Mesothelial cell of epicardium (in vitro differentiated cells): ENCODE results near the gene NR2F1. TPM values are rescaled to one million over a fixed set of nuclear protein-coding genes. Genes with fewer than 3 reads are reported as not detected.
A peak's percentile ranks its signal among the peaks of the same experiment; 100 is the strongest.

Experiments
- DNase-seq, 2 experiments: peaks; one replicate each; pipeline ENCODE4 v3.0.0; 2021; ENCODE audit warnings: low spot score in 2 of 2; ENCODE audit not compliant: unreplicated experiment in 2 of 2
- H3K27ac Mint-ChIP-seq: 2 replicates; pipeline ENCODE4 v1.8.0; 2021; ENCODE audit warnings: mixed read lengths
- H3K27me3 Mint-ChIP-seq: 2 replicates; pipeline ENCODE4 v1.8.0; 2021; ENCODE audit warnings: low read depth, mixed read lengths
- H3K36me3 Mint-ChIP-seq: 2 replicates; pipeline ENCODE4 v1.8.0; 2021; ENCODE audit warnings: mixed read lengths
- H3K4me1 Mint-ChIP-seq: 2 replicates; pipeline ENCODE4 v1.8.0; 2021; ENCODE audit warnings: mixed read lengths
- H3K4me3 Mint-ChIP-seq: 2 replicates; pipeline ENCODE4 v1.8.0; 2021; ENCODE audit warnings: mild to moderate bottlenecking, moderate library complexity, mixed read lengths
- H3K9me3 Mint-ChIP-seq: 2 replicates; pipeline ENCODE4 v1.8.0; 2021; ENCODE audit warnings: mixed read lengths
- CTCF ChIP-seq: fragments of 200-600 bp; sonication (generic); IDR thresholded peaks from one replicate; pipeline ENCODE4 v1.5.0; 2021; ENCODE audit warnings: antibody characterized with exemption; ENCODE audit not compliant: unreplicated experiment
- total RNA-seq: library from RNA; stranded (reverse); gene quantifications from 3 replicates; pipeline ENCODE4 v1.2.1, GENCODE V29; 2021

NR2F1 gene
- total RNA-seq, 1 donor from 2014 or later: 20.3 TPM

DNA sequence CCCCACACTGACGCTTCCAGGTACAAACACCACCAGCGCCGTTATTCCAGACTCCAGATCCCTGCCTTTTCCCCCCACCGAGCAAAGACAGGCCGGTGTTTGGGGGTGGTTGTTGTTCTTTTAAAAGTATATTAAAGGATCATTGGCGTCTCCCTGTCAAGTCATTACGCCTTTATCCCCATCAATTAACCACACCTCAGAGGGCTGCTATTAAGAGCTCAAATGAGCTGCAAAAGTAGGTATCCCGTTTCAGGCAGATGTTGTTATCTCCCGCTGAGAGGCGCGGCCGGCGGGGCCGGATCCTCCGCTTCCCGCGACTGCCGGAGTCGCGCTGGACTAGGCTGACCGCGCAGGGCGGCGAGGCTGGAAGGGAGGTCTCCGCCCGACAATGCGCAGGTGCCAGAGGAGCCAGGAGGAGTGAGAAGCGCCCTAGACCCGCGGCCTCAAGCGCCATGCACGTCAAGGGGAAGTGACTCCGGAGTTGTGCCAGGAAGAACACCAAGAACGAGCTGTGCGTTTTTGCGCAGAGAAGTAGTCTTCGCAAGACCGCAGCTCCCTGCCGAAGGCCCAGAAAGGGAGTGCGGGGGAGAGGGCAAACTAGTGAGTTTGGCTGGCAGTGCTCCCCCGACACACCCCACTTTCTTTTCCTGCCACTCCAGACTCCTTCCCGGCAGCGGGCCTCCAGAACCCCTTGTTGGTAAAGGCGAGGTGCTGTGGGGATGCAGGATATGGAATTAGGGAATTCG lies 10.2 kb upstream of the NR2F1 start:
- H3K36me3 Mint-ChIP-seq: no peaks in the 10 kb centered on the region
- peak in 1 of 2 experiments; percentile 46 for DNase-seq
- H3K9me3 Mint-ChIP-seq: no peaks in the 10 kb centered on the region
- TF ChIP-seq CTCF: no peak
- H3K27me3 Mint-ChIP-seq: peaks cover 92% of the 10 kb centered on the region
- peaks cover 39% of the 10 kb centered on the region for H3K4me1 Mint-ChIP-seq
- peak overlapping the region; percentile 68 for H3K4me3 Mint-ChIP-seq
- H3K27ac Mint-ChIP-seq: no peak overlapping the region

DNA sequence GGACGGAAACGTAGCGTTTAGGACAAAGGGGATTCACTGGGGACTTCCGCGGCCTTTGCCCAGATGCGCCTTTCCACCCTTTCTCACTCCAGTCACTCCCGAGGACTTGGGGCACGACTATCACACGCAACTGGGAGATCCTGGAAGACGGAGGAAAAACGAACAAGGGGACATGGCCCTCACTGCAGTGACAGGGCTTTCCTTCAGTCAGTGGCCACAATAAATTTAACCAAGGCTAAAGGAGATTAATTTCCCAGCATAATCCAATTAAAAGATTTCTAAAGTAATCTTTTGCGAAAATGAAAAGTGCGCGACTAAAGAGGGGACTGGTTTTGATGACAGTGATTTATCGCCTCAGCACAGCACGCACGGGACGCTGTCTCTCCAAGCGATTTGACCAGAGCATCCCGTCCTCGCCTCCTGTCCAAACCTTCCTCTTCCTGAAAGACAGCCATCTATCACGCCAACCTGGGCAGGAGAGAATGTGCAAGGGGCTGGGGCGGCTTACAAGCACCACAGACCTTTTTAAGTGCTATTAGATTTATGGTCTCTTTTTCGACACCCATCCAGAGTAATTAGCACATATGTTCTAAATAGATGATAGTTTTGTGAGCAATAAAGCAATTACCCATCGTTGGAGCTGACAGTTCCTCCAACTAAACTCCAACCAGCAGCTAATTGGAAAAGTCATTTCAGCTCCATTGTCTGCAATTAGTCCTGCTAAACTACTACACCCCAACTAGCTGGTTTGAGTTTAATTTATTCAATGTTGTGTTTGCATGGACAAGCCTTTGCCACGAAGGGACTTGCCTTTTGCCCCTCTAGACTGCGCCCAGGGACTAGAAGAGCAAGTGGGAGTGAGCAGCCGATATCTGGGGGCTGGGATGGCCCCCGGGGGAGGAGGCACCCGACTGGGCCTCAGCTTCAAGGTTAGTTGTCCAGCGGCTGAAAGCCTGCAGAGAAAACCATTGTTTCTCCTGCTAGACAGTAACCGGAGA lies 9.4 kb upstream of the NR2F1 start:
- H3K27ac Mint-ChIP-seq: no peak overlapping the region
- H3K4me3 Mint-ChIP-seq: peak overlapping the region; percentile 68
- peaks cover 96% of the 10 kb centered on the region for H3K27me3 Mint-ChIP-seq
- no peaks in the 10 kb centered on the region for H3K9me3 Mint-ChIP-seq
- peaks cover 47% of the 10 kb centered on the region for H3K4me1 Mint-ChIP-seq
- TF ChIP-seq CTCF: no peak
- H3K36me3 Mint-ChIP-seq: no peaks in the 10 kb centered on the region
- DNase-seq: no peak

DNA sequence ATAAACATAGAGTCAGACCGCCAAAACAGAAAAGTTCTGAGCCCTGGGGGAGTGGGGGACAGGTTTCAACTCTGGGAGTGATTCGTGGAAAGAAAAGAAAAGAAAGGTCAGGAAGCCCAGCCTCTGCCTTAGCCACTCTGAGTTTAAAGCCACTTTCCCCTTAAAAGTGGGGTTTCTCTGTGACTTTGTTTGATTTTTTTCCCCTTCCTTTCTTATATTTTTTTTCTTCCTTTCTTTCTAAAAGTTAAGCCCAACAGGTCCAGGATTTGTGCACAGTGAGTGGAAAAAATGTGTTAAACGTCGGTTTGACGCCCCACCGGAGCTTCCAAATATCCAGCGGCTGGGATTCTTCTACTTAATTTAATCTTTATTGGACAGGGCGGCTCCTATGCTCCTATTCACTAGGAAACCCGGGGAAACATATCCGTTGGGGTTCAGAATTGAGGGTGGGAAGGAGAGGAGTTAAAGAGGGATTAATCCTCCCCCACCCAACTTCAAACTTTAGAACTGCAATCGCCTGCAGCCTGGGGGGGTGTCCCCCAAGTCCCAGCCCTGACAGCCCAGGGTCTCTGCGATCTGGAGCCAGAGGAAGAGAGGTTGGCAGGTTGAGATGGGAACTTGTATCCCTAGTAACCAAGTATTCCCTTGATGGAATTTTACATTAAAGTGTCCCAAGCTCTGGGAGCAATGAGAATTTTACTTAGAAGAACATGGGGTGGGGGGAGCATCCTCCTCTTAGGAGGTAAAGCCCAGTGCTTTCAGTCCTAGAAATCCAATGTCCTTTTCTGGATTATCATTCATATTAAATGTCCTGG lies 8.3 kb upstream of the NR2F1 start:
- Mint-ChIP-seq H3K9me3 (no peaks in the 10 kb centered on the region), H3K4me1 (peaks cover 50% of the 10 kb centered on the region), H3K36me3 (no peaks in the 10 kb centered on the region), H3K27me3 (peaks cover 88% of the 10 kb centered on the region), H3K4me3 (no peak overlapping the region), H3K27ac (no peak overlapping the region)
- TF ChIP-seq CTCF: no peak
- DNase-seq: no peak

DNA sequence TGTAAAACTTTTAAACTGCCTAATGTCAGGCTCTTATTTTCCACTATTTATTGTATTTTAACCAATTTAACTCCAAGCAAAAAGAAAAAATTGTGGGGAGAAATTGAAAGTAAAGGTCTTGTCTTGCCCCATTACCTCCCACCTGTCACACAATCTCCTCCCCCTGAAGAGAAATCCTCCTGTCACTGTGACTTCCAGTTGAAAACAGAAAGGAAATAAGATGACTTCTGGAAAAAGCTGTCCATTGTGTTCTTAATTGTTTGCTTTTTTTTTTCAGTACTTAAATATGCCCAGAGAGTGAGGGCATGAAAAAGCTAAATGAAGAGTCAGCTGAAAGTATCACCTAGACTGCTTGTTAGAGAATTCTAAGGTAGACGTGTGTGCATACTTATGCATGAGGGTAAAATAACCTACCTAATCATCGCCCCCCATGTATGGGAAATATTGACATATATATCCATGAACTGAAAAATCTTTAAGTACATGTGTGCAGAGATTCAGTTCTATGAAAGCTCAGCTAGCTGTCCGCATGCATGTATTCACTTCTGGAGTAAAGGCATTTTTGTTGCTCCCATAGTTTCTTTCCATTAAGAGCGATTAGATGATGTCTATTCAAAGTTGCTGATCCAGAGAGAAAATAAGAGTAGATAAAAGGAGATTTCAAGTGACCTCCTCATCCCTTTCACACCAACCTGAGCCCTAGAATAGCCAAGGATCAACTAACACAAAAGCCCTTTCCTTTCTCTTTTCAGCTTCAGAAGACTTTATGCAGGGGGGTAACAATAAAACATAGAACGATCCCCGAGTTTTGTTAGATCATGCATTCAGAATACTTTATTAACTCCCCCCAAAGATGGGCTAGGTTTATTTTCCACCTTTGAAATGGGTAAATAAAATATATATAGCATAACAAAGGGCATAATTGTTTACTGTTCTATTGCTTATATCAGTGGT lies 7.3 kb upstream of the NR2F1 start:
- H3K4me3 Mint-ChIP-seq: no peak overlapping the region
- H3K36me3 Mint-ChIP-seq: no peaks in the 10 kb centered on the region
- no peak for TF ChIP-seq CTCF
- H3K4me1 Mint-ChIP-seq: peaks cover 47% of the 10 kb centered on the region
- H3K9me3 Mint-ChIP-seq: no peaks in the 10 kb centered on the region
- no peak overlapping the region for H3K27ac Mint-ChIP-seq
- DNase-seq: no peak
- H3K27me3 Mint-ChIP-seq: peaks cover 82% of the 10 kb centered on the region
